NOMO-1 treated with dmso at 0.1 percent for 144 hours (cell line): ENCODE measurements around the gene OPRD1.
A peak's percentile ranks its signal among the peaks of the same experiment; 100 is the strongest.

Experiments used
- DNase-seq: peaks from one replicate; lab custom pipeline; 2025; ENCODE audit not compliant: unreplicated experiment; lab: John Stamatoyannopoulos, UW

Gene OPRD1

GRCh38 chr1:28902738-28903137 is 90.8 kb downstream of the OPRD1 start:
- DNase-seq, result no peak

- no peak for DNase-seq
Observed at GRCh38 chr1:28905921-28906666, 94.1 kb downstream of the OPRD1 start.

DNA sequence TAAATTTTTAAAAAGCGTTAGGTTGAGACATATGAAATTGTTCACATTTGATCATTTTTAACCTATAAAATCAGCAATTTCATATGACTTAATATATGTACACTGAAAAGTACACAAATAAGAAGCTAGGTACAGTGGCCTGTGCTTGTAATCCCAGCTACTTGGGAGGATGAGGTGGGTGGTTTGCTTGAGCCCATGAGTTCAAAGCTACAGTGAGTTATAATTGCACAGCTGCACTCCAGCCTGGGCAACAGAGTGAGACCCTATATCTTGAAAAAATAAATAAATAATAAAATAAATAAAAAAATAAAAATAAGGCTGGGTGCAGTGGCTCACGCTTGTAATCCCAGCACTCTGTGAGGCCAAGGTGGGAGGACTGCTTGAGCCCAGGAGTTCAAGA is 97.2 kb downstream of the OPRD1 start:
- no peak for DNase-seq

GRCh38 chr1:28910379-28911115 is 98.6 kb downstream of the OPRD1 start:
- no peak for DNase-seq

DNA sequence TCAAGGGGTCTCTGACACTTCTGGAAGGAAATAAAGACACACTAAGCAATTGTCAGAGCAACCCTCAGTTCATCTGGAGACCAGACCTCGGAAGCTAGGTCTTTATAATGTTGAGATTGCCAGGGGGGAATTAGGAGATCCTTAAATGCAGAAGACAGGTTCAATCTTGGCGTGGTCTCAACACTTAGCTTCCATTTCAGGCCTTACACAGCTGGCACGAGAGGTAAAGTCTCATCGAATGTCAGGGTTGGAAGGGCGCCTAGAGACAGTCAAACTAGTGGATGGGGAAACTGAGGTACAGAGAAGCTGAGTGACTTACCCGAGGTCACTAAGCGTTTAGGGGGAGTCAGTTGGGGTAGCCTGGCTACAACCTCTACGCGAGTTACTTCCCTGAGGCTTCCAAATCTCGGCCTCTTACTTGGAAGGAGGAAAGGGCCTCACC is 101.8 kb downstream of the OPRD1 start:
- DNase-seq, result no peak

DNA sequence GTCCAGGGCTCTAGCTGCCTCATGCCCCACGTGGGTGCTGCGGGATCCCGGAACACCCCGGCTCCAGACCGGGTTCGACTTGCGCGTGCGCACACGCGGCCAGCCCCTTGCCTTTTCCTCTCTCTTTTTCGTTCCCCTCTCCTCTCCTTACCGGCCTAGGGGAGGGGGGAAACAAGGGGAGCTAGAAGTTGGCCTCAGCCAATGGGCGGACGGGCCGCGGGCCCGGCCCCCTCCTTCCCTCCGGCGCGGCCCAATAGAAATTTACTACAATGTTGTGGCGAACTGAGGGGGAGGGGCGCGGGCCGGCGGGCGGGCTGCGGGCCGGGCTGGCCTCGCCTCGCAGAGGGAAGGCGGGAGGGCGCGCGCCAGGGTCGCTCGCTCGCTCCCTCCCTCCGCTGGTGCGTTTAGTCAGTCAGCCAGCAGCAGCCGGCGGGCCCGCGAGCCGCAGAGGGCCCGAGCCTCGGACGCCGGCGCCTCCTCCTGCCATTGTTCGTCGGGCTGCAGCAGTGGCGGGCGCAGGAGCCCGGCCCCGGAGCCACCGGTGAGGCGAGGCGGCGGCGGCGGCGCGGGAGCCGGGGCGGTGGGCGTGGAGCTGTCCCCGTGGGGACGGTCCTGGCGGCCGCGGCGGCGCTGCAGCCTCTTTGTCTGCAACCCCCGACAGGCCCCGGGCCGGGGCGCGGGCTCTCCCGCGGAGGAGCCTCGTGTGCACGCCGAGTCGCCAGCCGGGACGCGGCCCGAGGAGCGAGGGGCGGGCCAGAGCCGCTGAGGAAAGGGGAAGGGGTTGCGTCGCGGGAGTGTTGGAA is 102.5 kb downstream of the OPRD1 start, which contains the start of gene EPB41:
EPB41 (plus strand) TSS at position 342 of the 803 bp plus-strand sequence. CDS start 72,869 bp downstream, outside the sequence.
- DNase-seq, result peak; percentile 93

DNA sequence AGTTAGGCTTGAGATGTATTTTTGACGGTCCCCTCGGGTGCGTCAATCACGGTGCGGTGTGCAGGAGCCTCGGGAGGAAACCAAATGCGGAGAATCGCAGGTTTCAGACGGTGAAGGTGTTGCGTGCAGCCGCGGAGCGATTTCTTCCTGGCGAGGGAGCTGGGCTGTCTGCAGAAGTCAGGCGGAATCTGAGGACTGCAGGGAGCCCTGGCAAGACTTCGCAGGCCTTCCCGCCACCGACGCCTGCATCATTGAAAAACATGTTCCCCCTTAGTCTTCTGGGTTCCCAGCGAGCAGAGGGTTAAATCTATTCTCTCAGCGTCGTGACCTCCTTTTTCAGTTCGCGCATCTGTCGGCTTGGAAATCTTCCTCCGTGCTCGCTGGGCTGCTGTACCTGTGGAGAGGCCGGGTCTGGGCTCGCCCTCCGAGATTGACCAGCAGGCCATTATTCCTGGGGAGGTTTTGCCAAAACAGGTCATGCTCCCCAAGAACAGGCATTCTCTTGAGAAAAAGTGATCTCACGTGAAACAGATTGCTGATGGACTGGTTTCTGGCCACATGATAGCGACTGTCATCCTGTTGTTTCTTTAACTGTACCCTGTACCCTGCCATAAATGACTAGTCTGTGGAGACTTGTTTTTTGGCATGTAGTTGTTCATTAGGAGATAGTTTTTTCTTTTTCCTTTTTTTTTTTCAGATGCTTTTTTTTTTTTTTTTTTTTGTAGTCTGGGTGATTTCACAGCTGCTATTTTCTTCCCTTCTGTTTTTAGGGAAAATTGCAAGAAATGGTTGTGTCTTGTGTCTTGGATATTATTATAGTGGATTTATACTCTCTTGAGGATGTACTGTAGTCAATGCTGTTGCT is 103.3 kb downstream of the OPRD1 start:
- DNase-seq, result no peak

GRCh38 chr1:28917757-28918118 is 105.8 kb downstream of the OPRD1 start:
- no peak for DNase-seq
